HUES64 (cell line): ENCODE data around the gene MROH2B.

ENCODE experiments used
- H3K27ac ChIP-seq: 2 replicates; pipeline ENCODE4 v1.7.0; 2013; ENCODE audit warnings: low read depth, low read length, inconsistent platforms
- H3K27me3 ChIP-seq: 2 replicates; pipeline ENCODE4 v1.6.1; 2013; ENCODE audit warnings: mild to moderate bottlenecking, low read length; ENCODE audit not compliant: insufficient read depth
- H3K36me3 ChIP-seq: 2 replicates; pipeline ENCODE4 v1.6.1; 2013; ENCODE audit warnings: mild to moderate bottlenecking, low read length; ENCODE audit not compliant: insufficient read depth
- H3K4me1 ChIP-seq: 2 replicates; pipeline ENCODE4 v1.6.1; 2013; ENCODE audit warnings: mild to moderate bottlenecking, low read length, moderate library complexity; ENCODE audit not compliant: insufficient read depth
- H3K4me3 ChIP-seq: 2 replicates; pipeline ENCODE4 v1.5.1; 2013; ENCODE audit warnings: mild to moderate bottlenecking, low read length, moderate library complexity
- H3K9ac ChIP-seq: 2 replicates; pipeline ENCODE4 v1.6.1; 2013; ENCODE audit warnings: mild to moderate bottlenecking, low read depth, low read length
- H3K9me3 ChIP-seq: 2 replicates; pipeline ENCODE4 v1.6.1; 2013; ENCODE audit warnings: low read depth, low read length; ENCODE audit not compliant: insufficient read depth
- WGBS: fragments of 150-250, 120-280 bp; methylation state at CpG from one replicate; pipeline ENCODE4 v1.1.7; 2013; ENCODE audit warnings: missing lambda C conversion rate; 5-methylcytosine and 5-hydroxymethylcytosine counted together

Gene MROH2B

DNA sequence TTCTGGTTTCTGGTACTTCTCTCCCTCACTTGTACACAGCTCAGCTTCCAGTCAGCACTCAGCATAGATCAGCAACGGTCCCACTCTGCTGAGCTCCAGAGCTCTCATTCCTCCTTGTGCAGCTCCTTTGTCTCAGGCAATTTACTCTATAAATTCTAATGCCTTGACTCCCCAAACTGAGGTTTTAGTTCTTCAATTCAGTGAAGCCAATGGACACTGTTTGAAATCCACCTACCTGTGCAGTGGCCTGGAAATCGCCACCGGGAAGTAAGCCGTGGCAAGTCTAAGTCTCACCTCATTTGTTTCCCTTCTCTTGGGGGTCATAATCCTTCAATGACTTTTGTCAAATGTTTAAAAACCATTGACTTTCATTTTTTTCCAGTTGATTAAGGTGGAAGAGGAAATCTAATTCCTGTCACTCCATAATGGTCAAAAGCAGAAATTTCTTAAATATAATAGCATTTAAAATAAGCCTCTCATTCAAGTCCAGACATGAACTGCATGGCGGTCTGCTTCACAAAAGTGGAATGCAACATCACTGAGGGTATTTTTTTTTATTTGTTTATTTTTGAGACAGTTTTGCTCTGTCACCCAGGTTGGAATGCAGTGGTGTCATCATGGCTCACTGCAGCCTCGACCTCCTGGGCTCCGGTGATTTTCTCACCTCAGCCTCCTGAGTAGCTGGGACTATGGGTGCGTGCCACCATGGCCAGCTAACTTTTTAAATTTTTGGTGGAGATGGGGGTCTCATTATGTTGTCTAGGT lies 82.2 kb downstream of the MROH2B start:
- Histone ChIP-seq H3K4me1 (no peaks in the 10 kb centered on the region), H3K27me3 (no peaks in the 10 kb centered on the region), H3K9ac (no peak overlapping the region), H3K9me3 (no peaks in the 10 kb centered on the region), H3K4me3 (no peak overlapping the region), H3K36me3 (no peaks in the 10 kb centered on the region), H3K27ac (no peak overlapping the region)
- 93% methylated on average over 8 of the region's 8 CpGs for WGBS

DNA sequence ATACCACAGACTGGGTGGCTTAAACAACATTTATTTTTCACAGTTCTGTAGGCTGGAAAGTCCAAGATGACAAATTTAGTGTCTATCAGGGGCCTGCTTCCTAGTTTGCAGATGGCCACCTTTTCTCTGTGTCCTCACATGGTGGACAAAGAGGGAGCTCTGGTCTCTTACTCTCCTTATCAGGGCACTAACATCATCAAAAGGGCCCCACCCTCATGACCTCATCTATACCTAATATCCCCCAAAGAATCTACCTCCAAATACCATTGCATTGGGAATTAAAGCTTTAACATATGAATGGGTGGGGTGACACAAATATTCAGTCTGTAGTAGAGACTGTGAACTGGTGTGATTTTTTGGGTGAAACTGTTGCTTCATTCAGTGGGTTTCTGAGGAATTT lies 83.8 kb downstream of the MROH2B start:
- no peak overlapping the region for H3K9ac ChIP-seq
- no peak overlapping the region for H3K4me3 ChIP-seq
- no peaks in the 10 kb centered on the region for H3K27me3 ChIP-seq
- no peak overlapping the region for H3K27ac ChIP-seq
- H3K4me1 ChIP-seq, result no peaks in the 10 kb centered on the region
- no peaks in the 10 kb centered on the region for H3K9me3 ChIP-seq
- H3K36me3 ChIP-seq, result no peaks in the 10 kb centered on the region

- H3K4me3 ChIP-seq, result no peak overlapping the region
- no peak overlapping the region for H3K27ac ChIP-seq
- no peaks in the 10 kb centered on the region for H3K27me3 ChIP-seq
- H3K36me3 ChIP-seq, result no peaks in the 10 kb centered on the region
- WGBS, result 90% methylated on average over 3 of the region's 3 CpGs
- no peaks in the 10 kb centered on the region for H3K4me1 ChIP-seq
- no peaks in the 10 kb centered on the region for H3K9me3 ChIP-seq
- no peak overlapping the region for H3K9ac ChIP-seq
These were observed 84.5 kb downstream of the MROH2B start for GRCh38 chr5:40986666-40987065.

DNA sequence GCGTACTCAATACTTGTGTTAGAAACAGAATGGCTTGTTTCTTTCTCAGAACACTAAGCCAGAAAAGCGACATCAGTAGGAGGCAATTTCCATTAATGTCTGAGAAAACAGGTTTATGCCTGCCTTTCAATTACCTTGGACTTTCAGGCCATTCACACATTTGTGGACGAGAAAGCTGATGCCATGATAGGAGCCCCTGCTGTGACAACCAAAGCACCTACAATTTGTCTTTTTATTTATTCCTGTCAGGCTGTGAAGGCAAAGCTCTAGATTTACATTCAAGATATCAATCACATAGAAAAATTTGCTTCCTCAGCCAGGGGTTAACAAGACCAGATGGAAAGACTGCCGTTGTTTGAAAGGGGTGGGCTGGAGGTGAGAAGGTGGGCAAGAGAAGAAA lies 85.6 kb downstream of the MROH2B start:
- H3K27me3 ChIP-seq, result no peaks in the 10 kb centered on the region
- H3K36me3 ChIP-seq, result no peaks in the 10 kb centered on the region
- no peak overlapping the region for H3K4me3 ChIP-seq
- no peak overlapping the region for H3K27ac ChIP-seq
- no peak overlapping the region for H3K9ac ChIP-seq
- no peaks in the 10 kb centered on the region for H3K4me1 ChIP-seq
- no peaks in the 10 kb centered on the region for H3K9me3 ChIP-seq
- 62% methylated on average over 4 of the region's 4 CpGs for WGBS

GRCh38 chr5:40984884-40985283 lies 86.3 kb downstream of the MROH2B start:
- Histone ChIP-seq H3K27ac (no peak overlapping the region), H3K9me3 (no peaks in the 10 kb centered on the region), H3K27me3 (no peaks in the 10 kb centered on the region), H3K4me1 (no peaks in the 10 kb centered on the region), H3K36me3 (no peaks in the 10 kb centered on the region), H3K4me3 (no peak overlapping the region), H3K9ac (no peak overlapping the region)
- WGBS, result 98% methylated on average over 3 of the region's 3 CpGs

GRCh38 chr5:40983781-40984180 lies 87.4 kb downstream of the MROH2B start:
- Histone ChIP-seq H3K9ac (no peak overlapping the region), H3K4me1 (no peaks in the 10 kb centered on the region), H3K4me3 (no peak overlapping the region), H3K27ac (no peak overlapping the region), H3K27me3 (no peaks in the 10 kb centered on the region), H3K9me3 (no peaks in the 10 kb centered on the region), H3K36me3 (no peaks in the 10 kb centered on the region)
- WGBS, result 93% methylated on average over 3 of the region's 3 CpGs

GRCh38 chr5:40981420-40981819 lies 89.7 kb downstream of the MROH2B start:
- peaks cover 4% of the 10 kb centered on the region; the same call in 1 of the 2 replicates for H3K4me1 ChIP-seq
- H3K9ac ChIP-seq, result no peak overlapping the region
- no peak overlapping the region for H3K4me3 ChIP-seq
- no peak overlapping the region for H3K27ac ChIP-seq
- H3K36me3 ChIP-seq, result no peaks in the 10 kb centered on the region
- H3K27me3 ChIP-seq, result no peaks in the 10 kb centered on the region
- H3K9me3 ChIP-seq, result no peaks in the 10 kb centered on the region
- 97% methylated on average over 9 of the region's 9 CpGs for WGBS

GRCh38 chr5:40976836-40977235 lies 94.3 kb downstream of the MROH2B start:
- no peak overlapping the region for H3K4me3 ChIP-seq
- 89% methylated on average over 3 of the region's 3 CpGs for WGBS
- H3K27ac ChIP-seq, result no peak overlapping the region

GRCh38 chr5:40976041-40976440 lies 95.1 kb downstream of the MROH2B start:
- Histone ChIP-seq H3K27ac (no peak overlapping the region), H3K4me1 (peaks cover 6% of the 10 kb centered on the region; the same call in 1 of the 2 replicates), H3K9ac (no peak overlapping the region), H3K27me3 (no peaks in the 10 kb centered on the region), H3K9me3 (no peaks in the 10 kb centered on the region), H3K36me3 (no peaks in the 10 kb centered on the region), H3K4me3 (no peak overlapping the region)
- WGBS, result 83% methylated on average over 2 of the region's 3 CpGs

More at GRCh38 chr5:40976836-40977235, 94.3 kb downstream of the MROH2B start:
- Histone ChIP-seq H3K9ac (no peak overlapping the region), H3K27me3 (no peaks in the 10 kb centered on the region), H3K9me3 (no peaks in the 10 kb centered on the region), H3K4me1 (peaks cover 6% of the 10 kb centered on the region; the same call in 1 of the 2 replicates), H3K36me3 (no peaks in the 10 kb centered on the region)

DNA sequence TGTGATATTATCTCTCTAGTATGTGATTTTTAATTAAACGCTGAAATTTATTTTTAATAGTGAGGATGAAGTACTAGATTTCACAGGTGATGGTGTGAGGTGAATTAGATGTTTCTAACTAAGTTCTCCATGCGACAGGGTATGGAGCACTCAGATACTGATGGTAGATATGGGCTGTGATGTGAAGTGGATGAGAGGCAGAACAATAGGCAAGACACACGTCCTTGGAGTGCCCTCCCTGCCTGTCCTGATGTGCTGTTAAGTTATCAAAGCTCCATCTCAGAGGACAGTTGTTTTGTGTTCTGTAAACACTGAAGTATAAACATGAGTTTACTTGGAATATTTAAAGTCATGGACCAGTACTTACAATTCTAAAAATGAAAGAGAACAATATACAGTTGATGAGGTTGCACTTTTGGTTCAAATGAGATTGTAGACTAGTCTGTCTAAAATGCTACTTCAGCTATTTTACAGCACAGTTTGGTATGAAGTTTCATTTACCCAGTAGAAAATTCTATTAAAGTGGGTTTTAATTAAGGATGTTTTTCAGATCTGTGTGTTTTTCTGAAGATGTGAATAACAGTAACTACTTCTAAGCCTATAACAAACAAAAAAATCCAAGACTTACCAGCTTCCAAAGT lies 97.7 kb downstream of the MROH2B start:
- Histone ChIP-seq H3K9ac (no peak overlapping the region), H3K27ac (no peak overlapping the region), H3K4me3 (no peak overlapping the region), H3K36me3 (no peaks in the 10 kb centered on the region), H3K9me3 (no peaks in the 10 kb centered on the region), H3K27me3 (no peaks in the 10 kb centered on the region), H3K4me1 (peaks cover 6% of the 10 kb centered on the region; the same call in 1 of the 2 replicates)
- 86% methylated on average over 3 of the region's 3 CpGs for WGBS

DNA sequence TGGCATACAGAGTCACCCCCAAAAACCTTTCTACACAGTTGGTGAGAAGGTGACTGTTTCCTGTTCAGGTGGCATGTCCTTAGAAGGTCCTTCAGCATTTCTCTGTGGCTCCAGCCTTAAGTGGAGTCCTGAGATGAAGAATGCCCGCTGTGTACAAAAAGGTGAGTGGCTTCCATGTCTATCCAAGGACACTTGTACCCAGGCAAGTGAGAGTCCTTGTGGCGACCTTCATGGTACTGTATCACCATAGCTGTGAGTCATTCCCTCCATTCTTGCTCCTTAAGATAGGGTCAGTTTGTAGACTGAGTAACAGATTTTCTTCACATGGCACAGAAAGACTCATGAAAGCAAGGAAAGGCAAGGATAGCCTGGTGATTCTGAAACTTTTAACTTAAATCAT lies 98.7 kb downstream of the MROH2B start:
- Histone ChIP-seq H3K4me3 (no peak overlapping the region), H3K36me3 (no peaks in the 10 kb centered on the region)
- WGBS, result 94% methylated on average over 2 of the region's 2 CpGs

More for the DNA sequence above, 98.7 kb downstream of the MROH2B start:
- Histone ChIP-seq H3K9me3 (no peaks in the 10 kb centered on the region), H3K9ac (no peak overlapping the region), H3K27ac (no peak overlapping the region), H3K27me3 (no peaks in the 10 kb centered on the region), H3K4me1 (peaks cover 6% of the 10 kb centered on the region; the same call in 1 of the 2 replicates)
